ENCODE data around the gene TMPRSS9. TPM values are rescaled to one million over a fixed set of nuclear protein-coding genes. Genes with fewer than 3 reads are reported as not detected.

TMPRSS9 gene
- total RNA-seq, 1 experiment from 2014 or later, result 0.44 TPM

- DNase-seq (ENCODE audit: low read depth), result no peak
- in situ Hi-C loops (cut with HindIII; ENCODE audit: low pct_unique_long_range_greater_than_20kb, low sequenced_read_pairs), result no loop called here
These were observed 78.1 kb downstream of the TMPRSS9 start for GRCh38 chr19:2438178-2438577.

- in situ Hi-C loops (cut with HindIII; ENCODE audit: low pct_unique_long_range_greater_than_20kb, low sequenced_read_pairs), result no loop called here
- DNase-seq (ENCODE audit: low read depth), result no peak
These were observed 80.5 kb downstream of the TMPRSS9 start for GRCh38 chr19:2440515-2440914.

DNA sequence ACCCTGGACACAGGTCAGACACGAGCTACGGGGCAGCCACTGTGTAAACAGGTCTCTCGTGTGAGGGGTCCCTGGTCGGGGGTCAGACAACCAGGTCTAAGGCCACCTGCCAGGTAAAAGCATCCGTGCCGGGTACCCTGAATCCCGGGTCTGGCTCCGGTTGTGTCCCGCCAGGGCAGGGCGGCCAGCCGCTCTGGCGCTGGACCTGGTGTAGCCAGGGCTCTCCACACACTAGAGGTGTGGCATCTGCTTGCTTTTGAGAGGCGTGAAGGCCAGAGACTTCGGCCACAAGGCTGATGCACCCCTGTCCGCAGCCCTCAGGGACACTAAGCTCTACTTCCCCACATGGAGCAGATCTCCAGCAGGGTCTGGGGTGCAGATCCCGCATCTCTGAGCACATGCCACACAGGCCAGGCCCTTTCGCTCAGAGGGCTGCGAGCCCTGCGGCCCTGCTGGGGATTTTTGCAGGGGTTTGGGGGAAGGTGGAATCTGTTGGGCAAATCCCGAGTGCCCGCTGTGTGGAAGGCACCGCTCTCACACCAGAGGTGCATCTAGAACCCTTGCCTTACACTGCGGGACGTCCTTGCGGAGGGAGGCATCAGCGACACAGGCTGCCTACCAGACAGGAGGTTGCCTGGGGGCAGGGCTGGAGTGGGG is 81.2 kb downstream of the TMPRSS9 start:
- in situ Hi-C loops (cut with HindIII; ENCODE audit: low pct_unique_long_range_greater_than_20kb, low sequenced_read_pairs), result no loop called here
- no peak for DNase-seq (ENCODE audit: low read depth)

DNA sequence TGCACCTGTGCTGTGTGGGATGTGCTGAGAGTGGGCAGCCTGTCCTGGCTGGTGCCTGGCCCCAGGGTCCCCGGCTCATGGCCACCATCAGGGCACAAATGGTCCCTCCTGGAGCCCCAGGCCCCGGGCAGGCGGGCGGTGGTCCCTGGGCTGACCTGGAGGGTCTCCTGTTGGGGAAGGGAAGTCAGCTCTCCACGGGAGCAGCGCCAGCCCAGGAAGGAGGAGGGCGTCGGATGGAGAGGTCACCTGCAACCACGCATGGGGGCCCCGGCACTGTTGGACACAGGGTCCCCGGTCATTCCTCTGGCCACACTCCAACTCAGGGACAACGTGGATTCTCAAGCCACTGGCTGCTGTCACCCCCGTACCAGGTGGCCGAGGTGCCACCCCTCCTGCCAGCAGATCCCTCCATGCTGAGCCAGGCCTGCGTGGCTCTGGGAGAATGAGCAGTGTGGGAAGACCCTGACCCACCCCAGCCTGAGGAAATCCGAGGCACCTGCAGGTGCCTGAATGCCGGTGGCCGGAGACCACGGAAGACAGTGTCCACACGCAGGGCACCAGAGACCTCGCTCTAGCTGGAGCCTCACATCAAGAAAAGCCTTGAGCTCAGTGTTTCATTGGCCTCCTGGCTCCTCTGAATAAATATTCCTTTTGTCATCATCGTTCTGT is 83.2 kb downstream of the TMPRSS9 start:
- in situ Hi-C loops (cut with HindIII; ENCODE audit: low pct_unique_long_range_greater_than_20kb, low sequenced_read_pairs), result no loop called here
- no peak for DNase-seq (ENCODE audit: low read depth)

DNA sequence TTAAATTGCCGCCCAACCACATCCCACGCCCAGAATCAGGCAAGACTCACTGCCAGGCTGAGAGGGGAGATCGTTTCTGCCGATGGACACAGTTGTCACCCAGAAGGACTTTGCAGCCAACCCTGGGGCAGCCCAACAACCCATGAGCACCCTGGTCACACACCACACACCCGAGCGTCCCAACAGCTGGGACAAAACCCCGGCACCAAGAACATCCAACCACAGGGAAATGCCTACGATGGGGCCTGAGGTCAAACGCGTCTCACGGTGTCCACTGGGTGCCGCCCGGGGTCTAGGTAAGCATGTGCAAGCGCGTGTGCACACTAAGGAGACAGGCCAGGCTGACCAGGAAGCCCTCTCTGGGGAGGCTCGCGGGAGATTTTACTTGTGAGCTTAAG is 83.7 kb downstream of the TMPRSS9 start:
- no peak for DNase-seq (ENCODE audit: low read depth)
- in situ Hi-C loops (cut with HindIII; ENCODE audit: low pct_unique_long_range_greater_than_20kb, low sequenced_read_pairs), result no loop called here

DNA sequence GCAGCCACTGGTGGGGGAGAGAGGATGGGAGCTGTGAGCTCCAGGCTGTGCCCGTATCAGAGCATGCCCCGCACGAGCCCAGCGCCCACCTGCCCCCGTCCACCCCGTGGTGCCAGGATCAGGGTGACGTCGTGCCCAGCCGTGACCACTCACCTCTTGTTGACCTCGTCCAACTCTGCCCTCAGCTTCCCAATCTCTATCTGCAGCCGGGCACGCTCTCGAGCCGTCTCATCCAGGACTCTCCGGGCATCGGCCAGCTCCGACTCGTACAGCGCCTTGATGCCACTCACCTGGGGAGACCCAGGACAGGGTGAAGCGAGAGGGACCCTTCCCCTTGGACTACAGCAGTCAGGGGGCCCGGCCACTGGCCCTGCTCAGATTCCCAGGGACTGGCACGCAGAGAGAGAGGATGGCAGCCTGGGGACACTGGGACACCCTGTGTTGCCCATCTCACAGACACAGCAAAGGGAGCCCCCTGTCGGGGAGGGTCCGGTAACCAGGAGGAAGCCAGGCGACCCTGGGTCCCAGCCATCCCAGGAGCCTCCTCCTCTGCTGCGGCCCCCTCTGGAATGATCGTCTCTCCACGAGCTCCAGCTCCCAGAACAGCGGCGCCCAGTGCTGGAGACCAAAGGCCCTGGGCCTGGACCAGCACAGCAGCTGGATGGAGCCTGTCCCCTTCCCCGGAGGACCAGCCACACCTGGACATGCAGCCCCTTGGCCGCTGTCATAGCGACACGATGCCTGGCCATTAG is 84.4 kb downstream of the TMPRSS9 start:
- no peak for DNase-seq (ENCODE audit: low read depth)
- in situ Hi-C loops (cut with HindIII; ENCODE audit: low pct_unique_long_range_greater_than_20kb, low sequenced_read_pairs), result no loop called here

GRCh38 chr19:2446381-2446780 is 86.3 kb downstream of the TMPRSS9 start:
- in situ Hi-C loops (cut with HindIII; ENCODE audit: low pct_unique_long_range_greater_than_20kb, low sequenced_read_pairs), result no loop called here
- DNase-seq (ENCODE audit: low read depth), result no peak

GRCh38 chr19:2449019-2449418 is 89.0 kb downstream of the TMPRSS9 start:
- no peak for DNase-seq (ENCODE audit: low read depth)
- in situ Hi-C loops (cut with HindIII; ENCODE audit: low pct_unique_long_range_greater_than_20kb, low sequenced_read_pairs), result no loop called here

DNA sequence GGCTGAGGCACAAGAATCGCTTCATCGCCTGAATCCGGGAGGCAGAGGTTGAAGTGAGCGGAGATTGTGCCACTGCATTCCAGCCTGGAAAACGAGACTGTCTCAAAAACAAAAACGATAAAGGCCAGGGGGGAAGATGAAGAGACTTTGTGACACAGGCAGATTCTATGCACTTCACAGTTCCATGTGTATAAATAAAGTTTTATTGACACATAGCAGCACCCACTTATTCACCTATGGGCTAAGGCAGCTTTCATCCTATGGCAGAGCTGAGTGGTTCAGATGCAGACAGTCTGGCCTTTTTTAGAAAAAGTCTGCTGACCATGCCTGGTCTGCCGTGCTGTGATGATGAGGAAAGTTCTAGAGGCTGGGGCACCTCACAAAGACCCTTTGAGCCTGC is 91.1 kb downstream of the TMPRSS9 start:
- in situ Hi-C loops (cut with HindIII; ENCODE audit: low pct_unique_long_range_greater_than_20kb, low sequenced_read_pairs), result no loop called here
- no peak for DNase-seq (ENCODE audit: low read depth)

DNA sequence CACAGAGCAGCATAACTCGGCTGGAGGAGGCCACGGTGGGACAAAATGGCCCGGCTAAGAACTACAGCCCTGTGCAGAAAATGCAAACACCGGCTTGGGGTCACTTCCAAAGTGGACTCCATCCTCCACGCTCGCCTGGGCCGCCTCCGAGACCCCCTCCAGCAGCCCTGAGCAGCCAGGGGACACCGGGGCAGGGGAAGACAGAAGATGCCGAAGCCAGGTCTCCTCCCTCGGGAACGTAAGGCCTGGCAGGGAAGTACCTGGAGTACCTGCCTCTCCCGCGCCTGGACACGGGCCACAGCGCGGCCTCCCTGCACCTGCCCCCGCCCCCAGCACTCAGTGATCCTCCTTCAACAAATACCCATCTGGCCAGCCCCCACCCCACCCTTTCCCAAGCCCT is 91.7 kb downstream of the TMPRSS9 start:
- no peak for DNase-seq (ENCODE audit: low read depth)
- in situ Hi-C loops (cut with HindIII; ENCODE audit: low pct_unique_long_range_greater_than_20kb, low sequenced_read_pairs), result no loop called here

DNA sequence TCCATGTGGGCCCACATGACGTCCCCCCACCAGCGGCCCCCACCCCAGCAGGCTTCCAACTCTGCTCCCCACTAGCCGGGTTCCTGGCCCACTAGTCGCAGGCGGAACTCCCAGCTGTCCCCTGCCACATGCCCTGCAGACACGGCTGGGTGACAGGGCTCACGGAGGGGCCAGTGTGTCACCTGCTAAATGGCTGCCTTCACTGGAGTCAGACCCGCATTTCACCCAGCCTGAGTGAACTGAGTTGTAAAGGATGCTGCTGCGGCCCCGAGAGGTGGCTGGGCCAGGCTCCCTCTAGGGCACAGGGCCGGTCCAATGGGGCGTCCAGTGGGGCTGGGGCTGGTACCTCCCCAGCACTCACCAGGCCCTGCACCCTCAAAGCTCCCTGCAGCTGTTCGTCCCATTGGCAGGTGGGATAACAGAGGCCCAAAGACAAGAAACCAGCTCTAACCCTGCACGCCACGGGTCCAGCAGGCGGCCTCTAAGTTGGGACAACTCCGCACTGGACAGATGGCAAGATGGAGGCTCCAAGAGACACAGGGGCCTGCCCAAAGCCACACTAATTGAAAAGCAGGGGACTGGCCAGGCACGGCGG is 93.5 kb downstream of the TMPRSS9 start:
- in situ Hi-C loops (cut with HindIII; ENCODE audit: low pct_unique_long_range_greater_than_20kb, low sequenced_read_pairs), result no loop called here

DNA sequence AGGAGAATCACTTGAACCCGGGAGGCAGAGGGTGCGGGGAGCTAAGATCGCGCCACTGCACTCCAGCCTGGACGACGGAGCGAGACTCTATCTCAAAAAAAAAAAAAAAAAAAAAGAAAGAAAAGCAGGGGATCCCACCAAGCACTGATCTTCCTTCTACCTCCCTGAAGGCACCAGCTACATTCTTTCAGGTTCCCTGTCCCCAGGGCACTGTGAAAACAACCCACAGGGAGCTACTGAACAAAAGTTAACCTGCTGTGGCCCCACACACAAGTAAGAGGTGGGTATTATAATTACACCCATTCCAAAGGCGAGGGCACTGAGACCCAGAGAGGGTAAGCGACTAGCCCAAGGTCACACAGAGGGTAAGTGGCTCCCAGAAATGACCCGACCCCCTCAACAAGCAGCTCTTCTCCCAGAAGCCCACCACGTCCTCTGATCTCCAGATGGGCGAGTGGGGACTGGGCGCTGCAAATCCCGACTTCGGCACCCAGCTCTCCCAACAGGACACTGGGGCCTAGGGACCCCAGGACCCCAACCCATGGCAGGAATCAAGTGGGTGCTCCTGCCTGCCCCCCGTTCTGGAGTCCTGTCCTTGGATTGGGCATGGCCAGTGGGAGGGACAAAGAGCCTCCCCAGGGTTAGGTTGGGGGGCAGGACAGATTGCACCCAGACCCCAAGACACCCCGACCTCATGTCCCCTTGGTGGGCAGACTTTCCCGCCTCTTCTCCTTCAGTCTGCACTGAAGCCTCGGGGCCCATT is 94.3 kb downstream of the TMPRSS9 start:
- in situ Hi-C loops (cut with HindIII; ENCODE audit: low pct_unique_long_range_greater_than_20kb, low sequenced_read_pairs), result no loop called here

More for the DNA sequence above, 93.5 kb downstream of the TMPRSS9 start:
- no peak for DNase-seq (ENCODE audit: low read depth)

DNA sequence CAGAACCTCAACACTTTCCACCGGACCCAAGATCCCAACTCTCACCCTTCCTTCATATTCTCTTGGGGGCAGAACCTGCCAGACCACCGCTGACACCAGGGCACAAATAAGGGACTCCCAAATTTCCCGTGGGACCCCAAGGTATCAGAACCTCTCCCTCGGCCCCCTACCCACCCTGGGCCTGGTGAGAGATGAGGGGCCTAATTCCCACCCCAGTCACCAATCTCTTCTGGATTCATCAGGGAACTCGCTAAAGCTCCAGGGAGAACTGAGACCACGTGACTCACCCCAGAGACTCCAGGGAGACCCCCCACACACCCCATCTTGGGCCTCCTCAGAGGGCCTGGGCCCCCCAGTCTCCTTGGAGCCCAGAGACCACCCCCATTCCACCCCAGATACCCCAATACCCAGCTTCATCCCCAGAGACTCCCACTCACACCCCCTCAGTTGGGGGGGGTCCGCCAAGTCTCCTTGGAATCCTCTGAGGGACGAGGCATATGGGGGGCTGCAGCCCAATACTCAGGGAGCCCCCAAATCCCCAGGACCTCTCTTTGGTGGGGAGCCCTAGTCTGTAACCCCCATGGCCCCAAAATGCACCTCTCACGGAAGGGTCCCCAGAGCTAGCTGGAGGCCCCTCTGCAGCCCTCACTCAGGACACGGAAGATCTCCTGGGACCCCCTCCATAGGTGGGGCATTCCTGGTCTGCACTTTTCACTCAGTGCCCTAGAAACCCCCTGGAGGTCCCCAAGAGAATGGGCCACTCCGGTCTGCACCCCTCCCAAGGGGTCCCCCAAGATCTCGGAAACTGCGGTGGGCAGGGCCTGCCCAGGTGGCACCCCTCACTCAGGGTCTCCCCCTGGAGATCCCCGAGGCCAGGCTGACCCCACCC is 95.1 kb downstream of the TMPRSS9 start:
- DNase-seq (ENCODE audit: low read depth), result no peak
- in situ Hi-C loops (cut with HindIII; ENCODE audit: low pct_unique_long_range_greater_than_20kb, low sequenced_read_pairs), result no loop called here

More for the DNA sequence above, 94.3 kb downstream of the TMPRSS9 start:
- DNase-seq (ENCODE audit: low read depth), result no peak

DNA sequence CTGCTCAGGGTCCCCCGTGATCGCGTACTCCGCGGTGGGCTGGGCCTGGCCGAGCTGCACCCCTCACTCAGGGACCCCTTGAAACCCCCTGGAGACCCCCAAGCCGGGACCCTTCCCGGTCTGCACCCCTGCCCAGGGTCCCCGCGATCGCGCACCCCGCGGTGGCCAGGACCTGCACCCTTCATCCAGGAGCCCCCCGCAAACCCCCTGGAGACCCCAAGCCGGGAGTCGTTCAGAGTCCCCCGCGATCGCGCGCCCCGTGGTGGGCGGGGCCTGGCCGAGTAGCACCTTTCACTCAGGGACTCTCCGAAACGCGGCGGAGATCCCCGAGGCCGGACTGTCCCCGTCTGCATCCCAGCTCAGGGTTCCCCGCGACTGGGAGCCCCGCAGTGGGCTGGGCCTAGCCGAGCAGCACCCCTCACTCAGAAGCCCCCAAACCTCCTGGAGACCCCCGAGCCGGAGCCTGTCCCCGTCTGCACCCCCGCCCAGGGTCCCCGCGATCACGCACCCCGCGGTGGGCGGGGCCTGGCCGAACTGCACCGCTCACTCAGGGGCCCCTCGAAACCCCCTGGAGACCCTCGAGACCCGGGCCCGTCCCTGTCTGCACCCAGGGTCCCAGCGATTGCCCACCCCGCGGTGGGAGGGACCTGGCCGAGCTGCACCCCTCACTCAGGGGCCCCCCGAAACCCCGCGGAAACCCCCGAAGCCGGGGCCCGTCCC is 95.9 kb downstream of the TMPRSS9 start:
- in situ Hi-C loops (cut with HindIII; ENCODE audit: low pct_unique_long_range_greater_than_20kb, low sequenced_read_pairs), result no loop called here
- DNase-seq (ENCODE audit: low read depth), result no peak

DNA sequence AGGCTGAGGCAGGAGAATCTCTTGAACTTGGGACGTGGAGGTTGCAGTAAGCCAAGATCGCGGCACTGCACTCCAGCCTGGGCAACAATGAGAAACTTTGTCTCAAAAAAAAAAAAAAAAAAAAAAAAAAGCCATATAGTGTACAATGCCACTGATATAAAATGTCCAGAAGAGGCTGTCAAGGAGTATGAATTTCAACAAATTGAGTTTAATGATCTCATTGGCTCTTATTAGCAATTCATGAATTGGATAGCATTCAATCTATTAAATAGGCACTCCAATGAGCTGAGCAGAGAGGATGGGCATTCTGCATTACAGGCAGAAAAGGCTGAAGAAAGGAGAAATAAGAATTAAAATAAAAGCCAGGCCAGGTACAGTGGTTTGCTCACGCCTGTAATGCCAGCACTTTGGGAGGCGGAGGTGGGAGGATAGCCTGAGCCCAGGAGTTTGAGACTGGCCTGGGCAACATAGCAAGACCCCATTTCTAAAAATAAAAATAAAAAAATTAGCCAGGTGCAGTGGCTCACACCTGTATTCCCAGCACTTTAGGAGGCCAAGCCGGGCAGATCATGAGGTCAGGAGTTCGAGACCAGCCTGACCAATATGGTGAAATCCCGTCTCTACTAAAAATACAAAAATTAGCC is 97.5 kb downstream of the TMPRSS9 start:
- in situ Hi-C loops (cut with HindIII; ENCODE audit: low pct_unique_long_range_greater_than_20kb, low sequenced_read_pairs), result no loop called here
- no peak for DNase-seq (ENCODE audit: low read depth)

GRCh38 chr19:2458054-2458453 is 98.0 kb downstream of the TMPRSS9 start:
- no peak for DNase-seq (ENCODE audit: low read depth)
- in situ Hi-C loops (cut with HindIII; ENCODE audit: low pct_unique_long_range_greater_than_20kb, low sequenced_read_pairs), result no loop called here
